ENCODE measurements around the gene ZNF841.
"Not testable (repeated sequence)": the region's sequence is repeated elsewhere in the genome, so short reads cannot be mapped to it uniquely, and the experiment has no call there.

The ZNF841 gene

DNA sequence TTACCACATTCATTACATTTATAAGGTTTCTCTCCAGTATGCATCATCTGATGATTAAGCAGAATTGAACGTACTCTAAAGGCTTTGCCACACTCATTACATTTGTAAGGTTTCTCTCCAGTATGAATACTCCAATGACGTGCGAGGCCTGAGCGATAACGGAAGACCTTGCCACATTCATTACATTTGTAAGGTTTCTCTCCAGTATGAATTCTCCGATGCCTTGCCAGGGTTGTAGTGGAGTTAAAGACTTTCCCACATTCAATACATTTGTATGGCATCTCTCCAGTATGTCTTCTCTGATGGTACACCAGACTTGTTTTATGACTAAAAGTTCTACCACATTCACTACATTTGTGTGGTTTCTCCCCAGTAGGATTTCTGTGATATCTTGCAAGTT, 30.2 kb downstream of the ZNF841 start:
- Histone ChIP-seq H3K27ac (ENCODE audit: low read depth, low read length) (no peak overlapping the region), H3K4me3 (ENCODE audit: low read length) (no peak overlapping the region), H3K9ac (ENCODE audit: low read depth, low read length) (no peak overlapping the region), H3K27me3 (ENCODE audit: insufficient read depth, low read length) (no peaks in the 10 kb centered on the region), H3K9me3 (ENCODE audit: insufficient read depth, low read depth, low read length) (peaks cover 81% of the 10 kb centered on the region), H3K36me3 (ENCODE audit: insufficient read depth, low read length) (peaks cover 69% of the 10 kb centered on the region), H3K4me1 (ENCODE audit: insufficient read depth, low read length) (no peaks in the 10 kb centered on the region)
- 95% methylated on average over 5 of the region's 6 CpGs for WGBS

DNA sequence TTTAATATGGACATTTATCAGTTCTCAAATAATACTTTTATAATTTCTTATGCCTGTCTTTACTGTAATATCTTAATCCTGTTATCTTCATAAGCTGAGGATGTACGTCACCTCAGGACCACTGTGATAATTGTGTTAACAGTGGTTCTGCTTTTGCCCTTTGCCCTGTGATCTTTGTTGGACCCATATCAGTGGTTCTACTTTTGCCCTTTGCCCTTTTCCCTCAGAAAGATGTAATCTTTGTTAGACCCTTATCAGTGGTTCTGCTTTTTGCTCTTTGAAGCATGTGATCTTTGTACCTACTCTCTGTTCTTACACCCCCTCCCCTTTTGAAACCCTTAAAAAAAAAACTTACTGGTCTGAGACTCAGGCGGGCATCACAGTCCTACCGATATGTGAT, 39.1 kb downstream of the ZNF841 start:
- H3K9me3 ChIP-seq (ENCODE audit: insufficient read depth, low read depth, low read length); H3K27ac ChIP-seq (ENCODE audit: low read depth, low read length); H3K27me3 ChIP-seq (ENCODE audit: insufficient read depth, low read length); H3K36me3 ChIP-seq (ENCODE audit: insufficient read depth, low read length); H3K4me1 ChIP-seq (ENCODE audit: insufficient read depth, low read length); H3K4me3 ChIP-seq (ENCODE audit: low read length); H3K9ac ChIP-seq (ENCODE audit: low read depth, low read length): not testable (repeated sequence)
- 98% methylated on average over 3 of the region's 3 CpGs for WGBS

DNA sequence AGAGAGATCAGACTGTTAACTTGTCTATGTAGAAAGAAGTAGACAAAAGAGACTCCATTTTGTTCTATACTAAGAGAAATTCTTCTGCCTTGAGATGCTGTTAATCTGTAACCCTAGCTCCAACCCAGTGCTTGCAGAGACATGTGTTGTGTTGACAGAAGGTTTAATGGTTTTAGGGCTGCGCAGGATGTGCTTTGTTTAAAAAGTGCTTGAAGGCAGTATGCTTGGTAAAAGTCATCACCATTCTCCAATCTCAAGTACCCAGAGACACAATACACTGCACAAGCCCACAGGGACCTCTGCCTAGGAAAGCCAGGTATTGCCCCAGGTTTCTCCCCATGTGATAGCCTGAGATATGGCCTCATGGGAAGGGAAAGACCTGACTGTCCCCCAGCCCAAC, 43.8 kb downstream of the ZNF841 start:
- WGBS = no CpG with 5 or more reads among the region's 1 CpG
- not testable (repeated sequence) for H3K4me3 ChIP-seq (ENCODE audit: low read length); H3K27me3 ChIP-seq (ENCODE audit: insufficient read depth, low read length); H3K36me3 ChIP-seq (ENCODE audit: insufficient read depth, low read length); H3K9me3 ChIP-seq (ENCODE audit: insufficient read depth, low read depth, low read length); H3K27ac ChIP-seq (ENCODE audit: low read depth, low read length); H3K9ac ChIP-seq (ENCODE audit: low read depth, low read length); H3K4me1 ChIP-seq (ENCODE audit: insufficient read depth, low read length)

DNA sequence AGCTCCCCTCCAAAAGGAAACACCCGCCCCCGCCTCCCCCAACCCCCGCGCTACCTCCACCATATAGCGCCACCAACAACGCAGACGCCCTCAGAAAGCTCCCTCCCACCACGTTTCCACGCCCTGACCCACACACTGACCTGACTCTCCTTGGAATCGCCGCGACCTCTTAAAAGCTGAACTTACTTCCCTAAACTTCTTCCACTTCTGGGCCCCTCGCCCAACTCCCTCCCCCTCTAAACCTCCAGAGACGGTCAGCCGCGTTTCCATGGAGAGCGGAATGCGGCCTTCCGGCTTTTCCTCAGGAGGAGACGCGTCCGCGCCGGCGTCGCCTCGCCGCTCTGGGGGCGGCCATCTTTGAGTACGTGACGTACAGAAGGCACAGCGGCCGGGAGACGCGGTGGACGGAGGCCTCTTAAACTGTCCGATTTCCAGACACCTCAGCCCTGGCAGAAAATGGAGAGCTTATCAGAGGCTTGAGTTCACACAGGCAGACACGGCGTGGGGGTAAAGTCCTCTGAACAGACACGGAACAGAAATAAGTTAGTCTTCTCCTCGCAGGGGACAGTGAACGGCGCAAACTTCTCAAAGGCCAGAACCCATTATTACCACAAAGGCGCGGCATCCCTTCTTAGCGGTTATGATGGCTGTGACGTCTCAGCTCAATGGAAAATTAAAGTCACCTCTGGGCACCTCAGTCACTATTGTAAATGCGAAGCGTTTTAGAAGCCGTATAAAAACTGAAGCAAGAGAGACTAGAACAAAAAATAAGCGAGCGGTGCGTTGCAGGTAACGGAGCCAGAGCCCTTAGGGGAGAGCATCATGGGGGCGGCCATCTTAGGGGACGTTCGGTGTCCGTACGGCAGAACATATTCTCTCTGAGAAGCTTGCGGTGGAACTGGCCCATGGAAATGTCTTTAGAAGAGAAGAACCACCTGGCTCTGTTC, 46.7 kb downstream of the ZNF841 start, which contains the start of gene ZNF432:
Gene ZNF432, minus strand, starts transcription at position 284 of the 947 bp plus-strand sequence. CDS start 1,970 bp downstream, outside the sequence.
- Histone ChIP-seq H3K36me3 (ENCODE audit: insufficient read depth, low read length) (peaks cover 20% of the 10 kb centered on the region), H3K9me3 (ENCODE audit: insufficient read depth, low read depth, low read length) (peaks cover 3% of the 10 kb centered on the region; the same call in 1 of the 2 replicates), H3K27ac (ENCODE audit: low read depth, low read length) (peak within 1 kb of the TSS; percentile 81), H3K9ac (ENCODE audit: low read depth, low read length) (peak within 1 kb of the TSS; percentile 95), H3K27me3 (ENCODE audit: insufficient read depth, low read length) (no peaks in the 10 kb centered on the region), H3K4me1 (ENCODE audit: insufficient read depth, low read length) (peaks cover 4% of the 10 kb centered on the region; the same call in 1 of the 2 replicates), H3K4me3 (ENCODE audit: low read length) (peak within 1 kb of the TSS; percentile 92)
- under 1% methylated on average over 59 of the region's 60 CpGs for WGBS

DNA sequence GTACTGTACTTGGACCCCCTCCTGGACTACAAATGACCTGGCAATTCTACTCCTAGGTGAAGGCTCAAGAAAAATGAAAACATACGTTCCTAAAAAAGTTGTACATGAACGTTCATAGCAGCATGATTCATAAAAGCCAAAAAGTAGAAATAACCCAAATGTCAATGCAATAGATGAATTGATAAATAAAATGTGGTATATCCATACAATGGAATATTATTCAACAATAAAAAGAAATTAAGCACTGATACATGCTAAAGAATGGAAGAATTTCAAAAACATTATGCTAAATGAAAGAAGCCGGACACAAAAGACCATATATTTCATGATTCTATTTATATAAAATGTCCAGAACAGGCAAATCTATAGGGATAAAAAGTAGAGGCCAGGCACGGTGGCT, 56.4 kb downstream of the ZNF841 start:
- H3K27me3 ChIP-seq (ENCODE audit: insufficient read depth, low read length) = no peaks in the 10 kb centered on the region
- H3K27ac ChIP-seq (ENCODE audit: low read depth, low read length) = no peak overlapping the region
- H3K9me3 ChIP-seq (ENCODE audit: insufficient read depth, low read depth, low read length) = peaks cover 54% of the 10 kb centered on the region
- no peak overlapping the region for H3K9ac ChIP-seq (ENCODE audit: low read depth, low read length)
- WGBS = 97% methylated on average over 3 of the region's 4 CpGs
- peaks cover 85% of the 10 kb centered on the region for H3K36me3 ChIP-seq (ENCODE audit: insufficient read depth, low read length)
- no peaks in the 10 kb centered on the region for H3K4me1 ChIP-seq (ENCODE audit: insufficient read depth, low read length)
- H3K4me3 ChIP-seq (ENCODE audit: low read length) = no peak overlapping the region

DNA sequence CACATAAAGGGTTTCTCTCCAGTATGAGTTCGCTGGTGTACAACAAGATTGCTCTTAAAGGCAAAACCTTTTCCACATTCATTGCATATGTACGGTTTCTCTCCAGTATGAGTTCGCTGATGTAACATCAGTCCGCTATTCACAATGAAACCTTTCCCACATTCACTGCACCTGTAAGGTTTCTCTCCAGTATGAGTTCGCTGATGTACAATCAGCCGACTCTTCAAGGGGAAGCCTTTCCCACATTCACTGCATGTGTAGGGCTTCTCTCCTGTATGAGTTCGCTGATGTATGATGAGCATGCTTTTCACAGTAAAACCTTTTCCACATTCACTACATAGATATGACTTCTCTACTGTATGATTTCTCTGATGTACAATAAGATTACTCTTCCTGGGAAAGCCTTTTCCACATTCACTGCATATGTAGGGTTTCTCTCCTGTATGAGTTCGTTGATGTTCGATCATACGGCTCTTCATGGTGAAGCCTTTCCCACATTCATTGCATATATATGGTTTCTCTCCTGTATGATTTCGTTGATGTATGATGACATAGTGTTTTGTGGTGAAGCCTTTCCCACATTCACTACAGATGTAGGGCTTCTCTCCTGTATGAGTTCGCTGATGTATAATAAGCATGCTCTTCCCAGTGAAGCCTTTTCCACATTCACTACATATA, 61.4 kb downstream of the ZNF841 start:
- WGBS = 96% methylated on average over 11 of the region's 12 CpGs
- Histone ChIP-seq H3K27ac (ENCODE audit: low read depth, low read length) (no peak overlapping the region), H3K36me3 (ENCODE audit: insufficient read depth, low read length) (peaks cover 82% of the 10 kb centered on the region), H3K27me3 (ENCODE audit: insufficient read depth, low read length) (no peaks in the 10 kb centered on the region), H3K4me1 (ENCODE audit: insufficient read depth, low read length) (no peaks in the 10 kb centered on the region), H3K9ac (ENCODE audit: low read depth, low read length) (no peak overlapping the region), H3K9me3 (ENCODE audit: insufficient read depth, low read depth, low read length) (peaks cover 76% of the 10 kb centered on the region), H3K4me3 (ENCODE audit: low read length) (peak overlapping the region; percentile 22)

DNA sequence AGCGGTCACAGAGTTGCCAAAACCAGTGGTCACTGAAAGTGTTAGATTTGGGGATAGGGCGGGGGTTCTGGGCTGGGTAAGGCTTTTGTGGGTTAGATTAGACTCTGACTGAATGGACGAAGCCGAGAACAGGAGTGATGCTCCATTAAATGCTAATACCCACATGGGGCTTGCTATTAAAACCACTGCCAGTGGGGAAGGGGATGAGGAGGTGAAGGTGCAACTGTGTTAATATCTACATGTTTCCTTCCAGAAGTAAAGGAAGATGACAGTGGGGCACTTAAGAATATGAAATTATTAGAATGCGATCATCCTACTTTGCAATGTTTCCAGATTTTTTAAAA, 66.8 kb downstream of the ZNF841 start:
- peaks cover 34% of the 10 kb centered on the region for H3K9me3 ChIP-seq (ENCODE audit: insufficient read depth, low read depth, low read length)
- H3K9ac ChIP-seq (ENCODE audit: low read depth, low read length) = peak overlapping the region; percentile 96
- peak overlapping the region; percentile 91 for H3K4me3 ChIP-seq (ENCODE audit: low read length)
- H3K36me3 ChIP-seq (ENCODE audit: insufficient read depth, low read length) = peaks cover 52% of the 10 kb centered on the region
- no peaks in the 10 kb centered on the region; the same call in 1 of the 2 replicates for H3K4me1 ChIP-seq (ENCODE audit: insufficient read depth, low read length)
- under 1% methylated on average over 4 of the region's 5 CpGs for WGBS
- H3K27ac ChIP-seq (ENCODE audit: low read depth, low read length) = peak overlapping the region; percentile 94
- H3K27me3 ChIP-seq (ENCODE audit: insufficient read depth, low read length) = no peaks in the 10 kb centered on the region

DNA sequence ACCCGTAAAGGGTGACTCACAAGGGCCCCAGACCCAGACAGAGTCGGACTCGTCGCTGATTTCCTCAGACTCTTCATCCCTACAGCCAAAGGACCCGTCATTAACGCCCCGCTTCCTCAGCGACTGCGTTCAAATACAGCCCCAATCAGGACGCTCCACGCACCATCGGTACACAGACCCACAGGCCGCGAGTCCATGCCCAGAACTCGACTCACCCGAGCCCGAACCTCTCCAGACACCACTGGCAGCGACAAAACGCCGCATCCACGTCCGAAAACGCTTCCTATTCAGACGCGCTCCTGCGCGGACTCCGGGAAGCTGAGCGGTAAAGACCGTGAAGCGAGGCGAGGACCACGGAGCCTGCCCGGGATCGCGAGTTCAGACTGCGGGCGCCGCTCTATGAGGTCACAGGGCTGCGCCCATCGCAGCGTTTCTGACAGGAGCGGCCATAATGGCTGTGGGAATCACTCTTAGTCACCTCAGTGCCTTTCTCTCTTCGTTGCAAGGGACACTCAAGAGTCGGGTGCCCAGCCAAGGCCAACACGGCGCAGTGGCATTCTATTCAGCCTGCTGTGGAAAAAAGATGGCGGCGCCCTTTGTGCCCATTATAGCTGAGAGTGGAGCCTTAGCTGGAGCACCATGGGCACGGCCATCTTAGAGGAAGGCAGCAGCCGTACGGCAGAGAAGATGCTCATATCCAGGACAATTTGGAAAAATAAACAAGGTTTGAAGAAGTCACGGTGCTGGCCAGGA, 67.4 kb downstream of the ZNF841 start, which contains the start of gene ZNF614:
Gene ZNF614, minus strand, starts transcription at position 353 of the 753 bp plus-strand sequence. CDS start 2,634 bp downstream, outside the sequence.
- Histone ChIP-seq H3K4me1 (ENCODE audit: insufficient read depth, low read length) (no peaks in the 10 kb centered on the region; the same call in 1 of the 2 replicates), H3K4me3 (ENCODE audit: low read length) (peak within 1 kb of the TSS; percentile 91), H3K27ac (ENCODE audit: low read depth, low read length) (peak within 1 kb of the TSS; percentile 94), H3K9me3 (ENCODE audit: insufficient read depth, low read depth, low read length) (peaks cover 34% of the 10 kb centered on the region), H3K27me3 (ENCODE audit: insufficient read depth, low read length) (no peaks in the 10 kb centered on the region), H3K9ac (ENCODE audit: low read depth, low read length) (peak within 1 kb of the TSS; percentile 96), H3K36me3 (ENCODE audit: insufficient read depth, low read length) (peaks cover 52% of the 10 kb centered on the region)
- WGBS = under 1% methylated on average over 53 of the region's 53 CpGs

DNA sequence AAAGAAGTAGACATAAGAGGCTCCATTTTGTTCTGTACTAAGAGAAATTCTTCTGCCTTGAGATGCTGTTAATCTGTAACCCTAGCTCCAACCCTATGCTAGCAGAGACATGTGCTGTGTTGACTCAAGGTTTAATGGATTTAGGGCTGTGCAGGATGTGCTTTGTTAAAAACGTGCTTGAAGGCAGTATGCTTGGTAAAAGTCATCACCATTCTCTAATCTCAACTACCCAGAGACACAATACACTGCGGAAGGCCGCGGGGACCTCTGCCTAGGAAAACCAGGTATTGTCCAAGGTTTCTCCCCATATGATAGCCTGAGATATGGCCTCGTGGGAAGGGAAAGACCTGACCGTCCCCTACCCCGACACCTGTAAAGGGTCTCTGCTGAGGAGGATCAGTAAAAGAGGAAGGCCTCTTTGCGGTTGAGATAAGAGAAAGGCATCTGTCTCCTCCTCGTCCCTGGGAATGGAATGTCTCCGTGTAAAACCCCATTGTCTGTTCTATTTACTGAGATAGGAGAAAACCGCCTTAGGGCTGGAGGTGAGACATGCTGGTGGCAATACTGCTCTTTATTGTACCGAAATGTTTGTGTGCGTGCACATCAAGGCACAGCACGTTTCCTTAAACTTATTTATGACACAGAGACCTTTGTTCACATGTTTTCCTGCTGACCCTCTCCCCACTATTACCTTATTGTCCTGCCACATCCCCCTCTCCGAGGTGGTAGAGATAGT, 69.1 kb downstream of the ZNF841 start:
- peaks cover 49% of the 10 kb centered on the region for H3K36me3 ChIP-seq (ENCODE audit: insufficient read depth, low read length)
- 90% methylated on average over 15 of the region's 15 CpGs for WGBS

DNA sequence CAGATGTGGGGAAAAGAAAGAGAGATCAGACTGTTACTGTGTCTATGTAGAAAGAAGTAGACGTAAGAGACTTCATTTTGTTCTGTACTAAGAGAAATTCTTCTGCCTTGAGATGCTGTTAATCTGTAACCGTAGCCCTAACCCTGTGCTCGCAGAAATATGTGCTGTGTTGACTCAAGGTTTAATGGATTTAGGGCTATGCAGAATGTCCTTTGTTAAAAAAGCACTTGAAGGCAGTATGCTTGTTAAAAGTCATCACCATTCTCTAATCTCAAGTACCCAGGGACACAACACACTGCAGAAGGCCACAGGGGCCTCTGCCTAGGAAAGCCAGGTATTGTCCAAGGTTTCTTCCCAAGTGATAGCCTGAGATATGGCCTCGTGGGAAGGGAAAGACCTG, 71.1 kb downstream of the ZNF841 start:
- not testable (repeated sequence) for H3K4me1 ChIP-seq (ENCODE audit: insufficient read depth, low read length); H3K4me3 ChIP-seq (ENCODE audit: low read length); H3K27ac ChIP-seq (ENCODE audit: low read depth, low read length); H3K9ac ChIP-seq (ENCODE audit: low read depth, low read length); H3K27me3 ChIP-seq (ENCODE audit: insufficient read depth, low read length)
- peaks cover 21% of the 10 kb centered on the region; the same call in 1 of the 2 replicates for H3K9me3 ChIP-seq (ENCODE audit: insufficient read depth, low read depth, low read length)
- WGBS = 93% methylated on average over 4 of the region's 4 CpGs
- peaks cover 63% of the 10 kb centered on the region for H3K36me3 ChIP-seq (ENCODE audit: insufficient read depth, low read length)

More for the DNA sequence above, 69.1 kb downstream of the ZNF841 start:
- H3K27me3 ChIP-seq (ENCODE audit: insufficient read depth, low read length); H3K4me1 ChIP-seq (ENCODE audit: insufficient read depth, low read length); H3K9ac ChIP-seq (ENCODE audit: low read depth, low read length): not testable (repeated sequence)
- H3K27ac ChIP-seq (ENCODE audit: low read depth, low read length) = peak overlapping the region; percentile 9; the same call in 1 of the 2 replicates
- peak overlapping the region; percentile 91 for H3K4me3 ChIP-seq (ENCODE audit: low read length)
- peaks cover 27% of the 10 kb centered on the region for H3K9me3 ChIP-seq (ENCODE audit: insufficient read depth, low read depth, low read length)

All from HUES64 (cell line).